GM23338 (cell line): ENCODE measurements around the gene EVX1. TPM values are rescaled to one million over a fixed set of nuclear protein-coding genes. Genes with fewer than 3 reads are reported as not detected.

Experiments
- ATAC-seq: fragments of 200-7000 bp; cut with Tn5 transposase; 3 replicates; pipeline ENCODE4 v1.9.1; 2020
- DNase-seq: peaks from one replicate; pipeline ENCODE4 v3.0.0-alpha.2; 2015; ENCODE audit warnings: low spot score
- H2AFZ ChIP-seq: fragments of 200-600 bp; sonication (generic); 2 replicates; pipeline ENCODE4 v1.8.0; 2016; ENCODE audit warnings: antibody characterized with exemption, mild to moderate bottlenecking, moderate library complexity
- H3F3A ChIP-seq: fragments of 200-600 bp; sonication (generic); replicated peaks from 2 replicates; pipeline ENCODE4 v1.8.0; 2017; ENCODE audit warnings: antibody characterized with exemption, mixed run types, low read depth
- H3K27ac ChIP-seq: fragments of 200-600 bp; sonication (generic); 2 replicates; pipeline ENCODE4 v1.6.1; 2016; ENCODE audit warnings: low read depth
- H3K27me3 ChIP-seq: fragments of 200-600 bp; sonication (generic); 2 replicates; pipeline ENCODE4 v1.8.0; 2016; ENCODE audit warnings: mild to moderate bottlenecking, mixed run types, moderate library complexity; ENCODE audit not compliant: insufficient read depth
- H3K36me3 ChIP-seq: fragments of 200-600 bp; sonication (generic); 2 replicates; pipeline ENCODE4 v1.8.0; 2016; ENCODE audit warnings: mild to moderate bottlenecking; ENCODE audit not compliant: insufficient read depth
- H3K4me1 ChIP-seq: fragments of 200-600 bp; sonication (generic); 2 replicates; pipeline ENCODE4 v1.8.0; 2016; ENCODE audit warnings: mild to moderate bottlenecking, moderate library complexity; ENCODE audit not compliant: insufficient read depth
- H3K4me2 ChIP-seq: fragments of 200-600 bp; sonication (generic); 2 replicates; pipeline ENCODE4 v1.7.1; 2017; ENCODE audit warnings: mixed run types
- H3K4me3 ChIP-seq: fragments of 200-600 bp; sonication (generic); 2 replicates; pipeline ENCODE4 v1.6.1; 2016; ENCODE audit warnings: mixed run types
- H3K79me2 ChIP-seq: fragments of 200-600 bp; sonication (generic); replicated peaks from 2 replicates; pipeline ENCODE4 v1.8.0; 2017; ENCODE audit warnings: mild to moderate bottlenecking; ENCODE audit not compliant: insufficient read depth
- H3K9me2 ChIP-seq: fragments of 200-600 bp; sonication (generic); 2 replicates; pipeline ENCODE4 v1.8.0; 2017; ENCODE audit not compliant: insufficient read depth
- H4K20me1 ChIP-seq: fragments of 200-600 bp; sonication (generic); replicated peaks from 2 replicates; pipeline ENCODE4 v1.8.0; 2017; ENCODE audit warnings: mild to moderate bottlenecking; ENCODE audit not compliant: insufficient read depth
- H3K27ac Mint-ChIP-seq: 2 replicates; pipeline ENCODE4 v1.8.0; 2020; ENCODE audit warnings: inconsistent platforms, mild to moderate bottlenecking, moderate library complexity, mixed read lengths
- H3K27me3 Mint-ChIP-seq: 3 replicates; pipeline ENCODE4 v1.8.0; 2022; ENCODE audit warnings: low read depth, mild to moderate bottlenecking, moderate library complexity, mixed read lengths, inconsistent platforms; ENCODE audit not compliant: insufficient read depth, poor library complexity
- H3K36me3 Mint-ChIP-seq: 3 replicates; pipeline ENCODE4 v1.8.0; 2021; ENCODE audit warnings: low read depth, mild to moderate bottlenecking, inconsistent platforms, moderate library complexity, mixed read lengths
- H3K4me1 Mint-ChIP-seq: 3 replicates; pipeline ENCODE4 v1.8.0; 2020; ENCODE audit warnings: mild to moderate bottlenecking, inconsistent platforms, mixed read lengths
- H3K4me3 Mint-ChIP-seq: 3 replicates; pipeline ENCODE4 v1.8.0; 2021; ENCODE audit warnings: moderate library complexity, mild to moderate bottlenecking, inconsistent platforms, mixed read lengths
- H3K9me3 Mint-ChIP-seq: 3 replicates; pipeline ENCODE4 v1.8.0; 2020; ENCODE audit warnings: moderate library complexity, mild to moderate bottlenecking, inconsistent platforms, mixed read lengths
- ETS1 ChIP-seq: IDR thresholded peaks from 2 replicates; pipeline ENCODE4 v1.6.1; 2016; ENCODE audit warnings: antibody characterized with exemption
- JUNB ChIP-seq: IDR thresholded peaks from one replicate; pipeline ENCODE4 v1.6.1; 2016; ENCODE audit warnings: antibody characterized with exemption; ENCODE audit not compliant: unreplicated experiment
- NANOG ChIP-seq: IDR thresholded peaks from 2 replicates; pipeline ENCODE4 v1.6.1; 2016; ENCODE audit warnings: antibody characterized with exemption, borderline replicate concordance
- REST ChIP-seq: IDR thresholded peaks from one replicate; pipeline ENCODE4 v1.6.1; 2018; ENCODE audit warnings: antibody characterized with exemption; ENCODE audit not compliant: unreplicated experiment
- STAT1 ChIP-seq: IDR thresholded peaks from one replicate; pipeline ENCODE4 v1.6.1; 2016; ENCODE audit warnings: antibody characterized with exemption; ENCODE audit not compliant: unreplicated experiment
- polyA plus RNA-seq: library from polyadenylated mRNA; unstranded; fragments of >200 nt; fragmentation: Nextera tagmentation; extraction: Ambion mirVana; gene quantifications from 2 replicates; pipeline ENCODE4 v1.2.1, GENCODE V29; 2016
- total RNA-seq: library from RNA; depleted of rRNA; stranded (reverse); fragments of >200 nt; shearing (Covaris generic); gene quantifications from 2 replicates; pipeline ENCODE4 v1.2.3, GENCODE V29; 2014
- TF ChIP-seq, protein P1 (sequence below), 2 experiments: fragments of 200-600 bp in 1 of 2; sonication (generic) in 1 of 2; conservative IDR thresholded peaks; 2 replicates each; pipeline versions ENCODE4 v1.5.1 to v1.6.1; 2016 to 2017; ENCODE audit warnings: antibody characterized with exemption in 2 of 2, low read depth in 2 of 2, mild to moderate bottlenecking in 2 of 2, moderate library complexity in 1 of 2

The EVX1 gene
- total and polyA plus RNA-seq, 2 experiments from 2014 or later = not detected

- no peak for TF ChIP-seq NANOG
- TF ChIP-seq STAT1 = no peak
- no peak for TF ChIP-seq REST
- TF ChIP-seq, protein P1, sequence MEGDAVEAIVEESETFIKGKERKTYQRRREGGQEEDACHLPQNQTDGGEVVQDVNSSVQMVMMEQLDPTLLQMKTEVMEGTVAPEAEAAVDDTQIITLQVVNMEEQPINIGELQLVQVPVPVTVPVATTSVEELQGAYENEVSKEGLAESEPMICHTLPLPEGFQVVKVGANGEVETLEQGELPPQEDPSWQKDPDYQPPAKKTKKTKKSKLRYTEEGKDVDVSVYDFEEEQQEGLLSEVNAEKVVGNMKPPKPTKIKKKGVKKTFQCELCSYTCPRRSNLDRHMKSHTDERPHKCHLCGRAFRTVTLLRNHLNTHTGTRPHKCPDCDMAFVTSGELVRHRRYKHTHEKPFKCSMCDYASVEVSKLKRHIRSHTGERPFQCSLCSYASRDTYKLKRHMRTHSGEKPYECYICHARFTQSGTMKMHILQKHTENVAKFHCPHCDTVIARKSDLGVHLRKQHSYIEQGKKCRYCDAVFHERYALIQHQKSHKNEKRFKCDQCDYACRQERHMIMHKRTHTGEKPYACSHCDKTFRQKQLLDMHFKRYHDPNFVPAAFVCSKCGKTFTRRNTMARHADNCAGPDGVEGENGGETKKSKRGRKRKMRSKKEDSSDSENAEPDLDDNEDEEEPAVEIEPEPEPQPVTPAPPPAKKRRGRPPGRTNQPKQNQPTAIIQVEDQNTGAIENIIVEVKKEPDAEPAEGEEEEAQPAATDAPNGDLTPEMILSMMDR (conservative IDR thresholded peaks at IDR 0.05; ENCODE audit: low read depth in 2 of 2) = no peak
Measured at GRCh38 chr7:27260211-27260610, 17.6 kb downstream of the EVX1 start (continued).

DNA sequence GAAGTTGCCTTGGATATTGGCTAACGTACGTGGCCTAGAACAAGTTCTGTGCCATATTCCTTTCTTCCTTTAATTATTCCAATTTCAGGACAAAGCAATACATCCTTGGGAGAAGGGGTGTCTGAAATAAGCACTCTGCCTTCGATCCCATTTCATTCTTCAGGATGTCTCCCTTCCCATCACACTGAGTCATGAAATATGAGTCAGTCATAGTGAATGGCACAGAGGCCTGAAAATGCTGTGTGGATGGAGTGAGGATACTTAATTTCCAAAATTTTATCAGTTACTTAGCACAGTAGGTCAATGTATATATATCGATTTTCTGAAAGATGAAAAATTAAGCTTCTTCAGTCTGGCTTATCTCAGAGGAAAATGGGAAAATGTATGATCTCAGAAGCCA is 19.5 kb downstream of the EVX1 start:
- Histone ChIP-seq H3K4me3 (no peak overlapping the region), H3K36me3 (no peaks in the 10 kb centered on the region), H3K9me2 (no peaks in the 10 kb centered on the region), H3K4me1 (no peaks in the 10 kb centered on the region), H3K27me3 (peaks cover 23% of the 10 kb centered on the region; the same call in 1 of the 2 replicates), H4K20me1 (no peaks in the 10 kb centered on the region), H3K27ac (no peak overlapping the region), H3K4me2 (no peak overlapping the region), H2AFZ (no peak overlapping the region), H3F3A (no peaks in the 10 kb centered on the region; the same call in 1 of the 2 replicates), H3K79me2 (no peaks in the 10 kb centered on the region)
- TF ChIP-seq ETS1 (no peak), JUNB (no peak)
- TF ChIP-seq, protein P1 (conservative IDR thresholded peaks at IDR 0.05; ENCODE audit: low read depth in 2 of 2) = no peak
- Mint-ChIP-seq H3K9me3 (no peaks in the 10 kb centered on the region; the same call in 2 of the 3 replicates), H3K4me3 (no peak overlapping the region), H3K27me3 (peaks cover 12% of the 10 kb centered on the region), H3K36me3 (no peaks in the 10 kb centered on the region), H3K27ac (no peak overlapping the region), H3K4me1 (peaks cover 10% of the 10 kb centered on the region)
- DNase-seq (no peak), ATAC-seq (no peak)
